ENCODE results near the gene NDRG2. TPM values are rescaled to one million over a fixed set of nuclear protein-coding genes. Genes with fewer than 3 reads are reported as not detected.
"Not testable (repeated sequence)": the region's sequence is repeated elsewhere in the genome, so short reads cannot be mapped to it uniquely, and the experiment has no call there.

Gene NDRG2
- total and polyA plus RNA-seq, 5 experiments from 2014 or later, result 24.6 to 35.4 (median 30.8) TPM

GRCh38 chr14:21016413-21017190, 8.3 kb downstream of the NDRG2 start:
- peaks cover 0 to 41% (median 8%) of the 10 kb centered on the region in 3 donors for H3K36me3 Mint-ChIP-seq
- POLR2A ChIA-PET, result interaction anchor here (0.8 to 1.4 kb wide), 2 partner anchors 27 to 88 kb away, joined by 3 to 4 read pairs; no protein-coding TSS in a partner anchor
- H3K9me3 Mint-ChIP-seq, result no peaks in the 10 kb centered on the region
- H3K27ac Mint-ChIP-seq, result peak overlapping the region in 1 of 10 donors; percentile 22
- H3K27me3 Mint-ChIP-seq, result peaks cover 9 to 25% (median 12%) of the 10 kb centered on the region in 5 donors
- peaks cover 0 to 2% (median under 1%) of the 10 kb centered on the region in 4 donors for H3K4me1 Mint-ChIP-seq
- no peak for ATAC-seq
- DNase-seq, result no peak
- H3K4me3 Mint-ChIP-seq, result no peak overlapping the region

- Mint-ChIP-seq H3K36me3 (peaks cover 0 to 28% (median 6%) of the 10 kb centered on the region in 3 donors), H3K4me1 (peaks cover 0 to 2% (median under 1%) of the 10 kb centered on the region in 4 donors), H3K27me3 (peaks cover 11 to 29% (median 15%) of the 10 kb centered on the region in 5 donors), H3K4me3 (no peak overlapping the region), H3K9me3 (no peaks in the 10 kb centered on the region), H3K27ac (no peak overlapping the region)
- DNase-seq (no peak), ATAC-seq (no peak)
- POLR2A ChIA-PET, result interaction anchor here (1.0 to 2.4 kb wide), 6 partner anchors 9 to 94 kb away, joined by 3 to 15 read pairs (median 10); partner anchors contain the start of gene NDRG2
Observed at GRCh38 chr14:21015312-21015711, 9.5 kb downstream of the NDRG2 start.

DNA sequence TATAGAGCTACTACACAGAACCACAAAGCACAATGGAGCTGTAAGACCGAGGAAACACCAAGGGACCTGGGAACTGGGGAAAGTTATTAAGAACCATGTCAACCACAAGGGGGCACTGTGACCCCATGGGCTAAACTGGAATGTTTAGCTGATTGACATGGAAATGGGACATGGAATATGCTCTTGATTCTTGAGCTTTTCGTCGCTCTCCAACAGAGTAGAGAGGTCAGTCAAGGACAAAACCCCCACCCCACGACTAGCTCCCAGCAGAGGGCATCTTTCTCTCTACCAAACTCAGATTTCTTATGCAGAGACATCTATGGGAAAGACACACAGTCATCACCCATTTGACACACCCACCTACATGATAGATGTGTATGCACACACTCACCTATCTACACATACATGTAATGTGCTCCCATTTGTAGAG, 10.1 kb downstream of the NDRG2 start:
- peak; percentile 66 to 88 (median 78) for DNase-seq
- Mint-ChIP-seq H3K27ac (no peak overlapping the region), H3K27me3 (peaks cover 11 to 29% (median 15%) of the 10 kb centered on the region in 5 donors), H3K4me3 (no peak overlapping the region), H3K4me1 (peaks cover 0 to 2% (median under 1%) of the 10 kb centered on the region in 4 donors), H3K36me3 (peaks cover 0 to 23% (median 6%) of the 10 kb centered on the region in 3 donors), H3K9me3 (no peaks in the 10 kb centered on the region)
- POLR2A ChIA-PET, result interaction anchor here (1.0 to 2.4 kb wide), 6 partner anchors 10 to 95 kb away, joined by 3 to 15 read pairs (median 10); partner anchors contain the start of gene NDRG2
- peak; percentile 83 to 95 for ATAC-seq

GRCh38 chr14:21011136-21011535, 13.7 kb downstream of the NDRG2 start:
- Mint-ChIP-seq H3K4me1 (peaks cover 0 to 2% (median under 1%) of the 10 kb centered on the region in 4 donors), H3K27me3 (peaks cover 11 to 29% (median 15%) of the 10 kb centered on the region in 5 donors), H3K27ac (no peak overlapping the region), H3K36me3 (no peaks in the 10 kb centered on the region), H3K4me3 (no peak overlapping the region), H3K9me3 (no peaks in the 10 kb centered on the region)
- no peak for ATAC-seq
- no peak for DNase-seq
- POLR2A ChIA-PET, result no interaction called here

DNA sequence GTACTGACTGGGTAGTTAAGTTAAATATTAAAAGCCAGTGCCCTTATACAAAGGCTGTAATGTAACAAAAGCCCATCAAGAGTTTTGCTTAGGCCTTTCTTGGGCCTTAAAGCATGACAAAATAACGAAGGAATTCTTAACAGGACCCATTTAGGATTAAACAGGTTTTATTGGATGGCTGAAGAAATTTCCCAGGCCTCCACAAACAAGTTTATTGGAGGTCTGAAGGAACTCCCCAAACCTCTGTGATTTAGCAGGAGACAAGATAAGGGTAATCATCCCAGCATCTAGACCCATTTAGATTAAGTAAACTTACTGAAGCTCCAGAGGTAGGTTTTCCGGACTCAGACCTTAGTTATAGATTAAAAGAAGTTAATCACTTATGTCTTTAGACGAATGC, 15.1 kb downstream of the NDRG2 start:
- H3K4me3 Mint-ChIP-seq, H3K27ac Mint-ChIP-seq, H3K4me1 Mint-ChIP-seq, DNase-seq, H3K9me3 Mint-ChIP-seq, POLR2A ChIA-PET, H3K36me3 Mint-ChIP-seq, ATAC-seq: not testable (repeated sequence)
- H3K27me3 Mint-ChIP-seq, result peaks cover 11 to 29% (median 15%) of the 10 kb centered on the region in 5 donors

DNA sequence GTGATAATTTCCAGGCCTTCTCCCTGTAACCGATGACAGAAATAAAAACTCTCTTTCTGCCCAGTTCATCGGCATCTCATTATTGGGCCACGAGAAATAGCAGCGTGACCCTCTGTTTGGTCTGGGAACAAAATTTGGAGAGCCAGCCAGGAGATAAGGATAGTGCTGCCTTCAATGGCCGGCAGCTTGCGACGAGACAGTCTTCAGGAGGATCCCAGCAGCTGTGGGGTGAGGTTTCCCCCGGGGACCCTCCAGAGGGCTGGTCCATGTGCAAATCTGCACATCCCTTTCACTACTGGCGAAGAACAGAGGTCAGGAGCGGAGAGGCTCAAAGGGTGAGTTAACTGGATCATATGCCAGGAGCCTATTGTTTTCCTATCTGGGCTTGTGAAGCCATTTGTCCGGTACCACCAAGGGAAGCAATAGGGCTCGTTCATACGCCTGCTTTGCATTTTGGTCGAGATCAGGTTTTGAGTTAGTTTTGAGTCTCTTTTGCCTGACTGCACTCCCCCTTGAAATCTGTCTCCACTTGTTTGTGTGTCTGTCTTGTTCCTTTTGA, 21.0 kb downstream of the NDRG2 start:
- Mint-ChIP-seq H3K27ac (no peak overlapping the region), H3K9me3 (no peaks in the 10 kb centered on the region), H3K36me3 (no peaks in the 10 kb centered on the region), H3K27me3 (no peaks in the 10 kb centered on the region), H3K4me3 (no peak overlapping the region), H3K4me1 (peaks cover 0 to under 1% (median 0%) of the 10 kb centered on the region in 4 donors)
- POLR2A ChIA-PET, result no interaction called here
- ATAC-seq, result no peak
- no peak for DNase-seq

- peaks cover 6 to 21% (median 12%) of the 10 kb centered on the region in 4 donors for H3K4me1 Mint-ChIP-seq
- no peak for ATAC-seq
- POLR2A ChIA-PET, result no interaction called here
Observed at GRCh38 chr14:21001218-21001617, 23.6 kb downstream of the NDRG2 start.

DNA sequence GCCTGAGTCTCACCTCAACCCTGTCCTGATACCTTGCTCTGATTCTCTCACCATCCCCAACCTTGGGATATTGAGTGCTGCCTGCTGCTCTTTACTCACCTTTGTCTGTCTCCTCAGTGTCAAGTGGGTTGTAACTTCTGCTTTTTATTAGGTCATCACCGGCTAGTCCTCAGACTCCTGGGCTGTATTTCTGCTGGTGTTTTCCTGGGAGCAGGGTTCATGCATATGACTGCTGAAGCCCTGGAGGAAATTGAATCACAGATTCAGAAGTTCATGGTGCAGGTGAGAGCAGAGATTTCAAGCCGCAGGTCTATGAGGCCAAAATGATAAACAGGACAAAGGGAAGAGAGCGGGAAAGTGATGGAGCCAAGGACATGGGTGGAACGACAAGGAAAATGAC, 25.3 kb downstream of the NDRG2 start:
- H3K9me3 Mint-ChIP-seq, result no peaks in the 10 kb centered on the region
- H3K4me3 Mint-ChIP-seq, result no peak overlapping the region
- POLR2A ChIA-PET, result no interaction called here
- peaks cover 0 to 37% (median 11%) of the 10 kb centered on the region in 3 donors for H3K36me3 Mint-ChIP-seq
- H3K4me1 Mint-ChIP-seq, result peaks cover 10 to 27% (median 19%) of the 10 kb centered on the region in 4 donors
- ATAC-seq (no peak), DNase-seq (no peak)
- peak overlapping the region in 2 of 10 donors; percentile 26 to 49 for H3K27ac Mint-ChIP-seq
- no peaks in the 10 kb centered on the region for H3K27me3 Mint-ChIP-seq

More at GRCh38 chr14:21001218-21001617, 23.6 kb downstream of the NDRG2 start:
- Mint-ChIP-seq H3K36me3 (peaks cover 0 to 21% (median 2%) of the 10 kb centered on the region in 3 donors), H3K4me3 (no peak overlapping the region), H3K9me3 (no peaks in the 10 kb centered on the region), H3K27ac (no peak overlapping the region), H3K27me3 (no peaks in the 10 kb centered on the region)
- no peak for DNase-seq

DNA sequence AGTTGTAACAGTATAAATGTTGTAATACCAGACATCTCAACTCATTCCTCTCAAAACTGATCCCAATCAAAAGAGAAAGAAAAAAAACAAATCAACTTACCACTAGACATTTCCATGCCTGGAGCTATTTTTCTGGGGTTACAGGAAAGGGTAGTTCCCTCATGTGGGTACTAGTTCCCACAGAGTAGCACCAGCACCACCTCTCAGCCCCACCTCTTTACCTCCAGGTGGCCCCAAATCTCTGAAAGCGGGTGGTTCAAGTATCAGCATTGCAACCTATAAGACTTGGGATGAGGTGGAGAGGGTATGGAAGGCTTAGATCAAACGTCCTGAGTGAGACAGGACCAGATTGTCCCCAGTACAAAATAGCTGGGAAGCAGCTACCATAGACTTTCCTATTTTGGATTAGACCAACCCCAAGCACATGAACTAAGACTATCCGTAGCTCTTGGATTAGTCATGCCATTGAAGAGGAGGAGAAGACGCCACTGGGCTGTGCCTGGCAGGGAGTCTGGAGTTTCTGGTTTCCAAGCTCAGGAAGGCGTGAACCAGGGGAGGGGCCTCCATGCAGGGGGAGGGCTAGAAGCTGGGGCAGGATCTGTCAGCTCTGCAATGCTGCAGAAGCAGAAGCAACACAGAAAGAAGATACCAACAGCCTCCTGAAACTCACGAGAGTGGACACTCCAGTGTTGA, 26.0 kb downstream of the NDRG2 start, which contains the start of gene SLC39A2:
SLC39A2 (plus strand) TSS at position 620 of the 693 bp plus-strand sequence. CDS start 154 bp downstream, outside the sequence.
- Mint-ChIP-seq H3K27me3 (no peaks in the 10 kb centered on the region), H3K27ac (peak within 1 kb of the TSS in 6 of 10 donors; percentile 26 to 79 (median 49)), H3K36me3 (peaks cover 0 to 45% (median 14%) of the 10 kb centered on the region in 3 donors), H3K9me3 (no peaks in the 10 kb centered on the region), H3K4me1 (peaks cover 10 to 28% (median 19%) of the 10 kb centered on the region in 4 donors), H3K4me3 (peak within 1 kb of the TSS in 1 of 10 donors; percentile 3)
- ATAC-seq (no peak), DNase-seq (no peak)
- POLR2A ChIA-PET, result interaction anchor here (0.7 kb wide), 1 partner anchor 73 kb away, joined by 4 read pairs; no protein-coding TSS in a partner anchor

DNA sequence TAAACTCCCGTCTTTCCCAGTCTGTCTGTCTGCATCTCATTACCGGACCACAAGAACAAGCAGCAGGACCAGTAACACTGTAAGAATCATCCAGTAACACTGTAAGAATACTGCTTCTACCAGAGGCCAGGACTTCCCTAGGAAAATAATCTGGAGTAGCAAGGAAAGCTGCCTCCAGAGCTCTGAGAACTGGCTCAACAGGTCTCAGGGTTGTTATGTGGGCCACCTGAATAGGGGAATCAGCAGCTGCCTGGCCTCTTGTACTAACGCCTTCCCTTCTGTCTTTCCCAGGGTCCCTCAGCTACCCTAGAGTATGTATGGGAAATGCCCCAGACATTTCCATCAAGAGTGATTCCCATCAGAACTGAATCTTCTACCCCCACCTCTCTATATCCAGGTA, 26.7 kb downstream of the NDRG2 start:
- Mint-ChIP-seq H3K4me1 (peaks cover 10 to 30% (median 20%) of the 10 kb centered on the region in 4 donors), H3K27ac (peak overlapping the region in 6 of 10 donors; percentile 26 to 79 (median 40)), H3K9me3 (no peaks in the 10 kb centered on the region), H3K36me3 (peaks cover 0 to 52% (median 16%) of the 10 kb centered on the region in 3 donors), H3K4me3 (peak overlapping the region in 1 of 10 donors; percentile 3), H3K27me3 (no peaks in the 10 kb centered on the region)
- ATAC-seq (no peak), DNase-seq (no peak)
- POLR2A ChIA-PET, result no interaction called here

DNA sequence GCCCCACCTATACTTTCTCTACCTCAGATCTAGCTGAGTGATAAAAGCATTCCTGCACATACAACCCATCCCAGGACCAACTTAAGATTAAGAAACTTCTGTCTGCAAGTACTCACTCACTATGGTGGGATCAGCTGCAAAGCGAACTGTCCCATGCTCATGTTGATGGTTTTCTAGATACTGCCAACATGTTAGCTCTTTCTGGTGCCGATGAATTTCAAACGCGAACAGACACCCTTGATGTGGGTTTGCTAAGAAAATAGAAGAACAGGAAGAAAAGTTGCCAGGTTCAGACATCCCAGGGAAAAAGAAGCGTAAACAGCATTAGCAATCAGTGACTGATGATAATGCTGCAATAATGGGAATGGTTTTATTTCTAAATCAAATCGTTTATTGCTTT, 27.3 kb downstream of the NDRG2 start:
- ATAC-seq (no peak), DNase-seq (no peak)
- peaks cover 0 to 58% (median 18%) of the 10 kb centered on the region in 3 donors for H3K36me3 Mint-ChIP-seq
- peak overlapping the region in 4 of 10 donors; percentile 2 to 77 (median 14) for H3K27ac Mint-ChIP-seq
- H3K27me3 Mint-ChIP-seq, result no peaks in the 10 kb centered on the region
- H3K4me3 Mint-ChIP-seq, result peak overlapping the region in 1 of 10 donors; percentile 15
- H3K4me1 Mint-ChIP-seq, result peaks cover 10 to 33% (median 21%) of the 10 kb centered on the region in 4 donors
- POLR2A ChIA-PET, result interaction anchor here (0.6 kb wide), 1 partner anchor 38 kb away, joined by 3 read pairs; no protein-coding TSS in a partner anchor
- H3K9me3 Mint-ChIP-seq, result no peaks in the 10 kb centered on the region

- ATAC-seq (no peak), DNase-seq (no peak)
- Mint-ChIP-seq H3K36me3 (peaks cover 0 to 62% (median 18%) of the 10 kb centered on the region in 3 donors), H3K27me3 (no peaks in the 10 kb centered on the region), H3K27ac (peak overlapping the region in 4 of 10 donors; percentile 5 to 63 (median 39)), H3K4me3 (no peak overlapping the region), H3K9me3 (no peaks in the 10 kb centered on the region), H3K4me1 (peaks cover 12 to 33% (median 22%) of the 10 kb centered on the region in 4 donors)
- POLR2A ChIA-PET, result interaction anchor here (0.6 kb wide), 1 partner anchor 39 kb away, joined by 3 read pairs; no protein-coding TSS in a partner anchor
Observed at GRCh38 chr14:20997115-20997514, 27.7 kb downstream of the NDRG2 start.

All from naive thymus-derived CD8-positive, alpha-beta T cell (primary cell).